Peyer's patch (tissue), 4 donors: ENCODE measurements around the gene POR.

Experiments used
- POLR2A ChIP-seq, 2 donors: fragments of 450-650 bp; IDR thresholded peaks; one replicate each; pipeline ENCODE4 v1.5.1; 2017; ENCODE audit warnings: antibody characterized with exemption in 2 of 2, mild to moderate bottlenecking in 2 of 2, moderate library complexity in 2 of 2
- TF ChIP-seq, protein P1 (sequence below), 6 experiments: fragments of 450-650 bp in 4 of 6; fragments of 200-600 bp in 2 of 6; sonication (generic) in 1 of 6; IDR thresholded peaks; one replicate each; pipeline ENCODE4 v1.5.1; 2017 to 2019; ENCODE audit warnings: antibody characterized with exemption in 6 of 6, mild to moderate bottlenecking in 3 of 6, moderate library complexity in 1 of 6

DNA sequence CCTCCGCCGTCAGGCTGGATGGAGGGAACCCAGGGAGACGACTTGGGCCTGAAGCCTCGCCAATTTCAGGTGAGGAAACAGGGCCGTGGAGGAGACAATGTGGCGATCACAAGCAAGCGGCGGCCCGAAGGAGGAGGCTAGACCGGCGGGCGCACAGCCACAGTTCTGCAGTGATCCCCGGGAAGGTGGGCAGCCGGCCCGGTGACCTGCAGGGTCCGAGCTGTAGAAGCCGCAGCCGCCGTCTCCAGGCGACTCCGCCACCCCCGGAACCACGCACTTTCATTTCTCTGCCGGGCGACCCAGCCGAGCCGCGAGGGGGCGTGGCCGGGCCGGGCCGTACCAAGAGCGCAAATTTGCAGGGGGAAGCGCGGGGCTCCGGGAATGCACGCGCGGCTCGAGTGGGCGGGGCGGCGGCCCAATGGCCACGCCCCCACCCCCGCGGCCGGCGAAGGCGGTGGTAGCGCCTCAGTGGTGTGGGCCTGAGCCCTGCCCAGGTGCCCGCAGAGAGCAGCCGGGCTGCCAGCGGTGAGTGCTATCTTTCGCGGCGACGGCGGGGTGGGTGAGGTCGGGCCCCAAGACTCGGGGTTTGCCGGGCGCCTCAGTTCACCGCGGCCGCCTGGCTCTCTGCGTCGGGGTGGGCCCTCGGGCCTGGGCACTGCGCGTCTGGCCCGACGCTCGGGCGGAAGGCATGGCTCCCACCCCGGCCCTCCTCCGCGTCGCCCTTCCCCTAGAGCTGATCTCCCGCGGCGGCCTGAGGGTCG, at the start of gene POR:
- TF ChIP-seq, protein P1, sequence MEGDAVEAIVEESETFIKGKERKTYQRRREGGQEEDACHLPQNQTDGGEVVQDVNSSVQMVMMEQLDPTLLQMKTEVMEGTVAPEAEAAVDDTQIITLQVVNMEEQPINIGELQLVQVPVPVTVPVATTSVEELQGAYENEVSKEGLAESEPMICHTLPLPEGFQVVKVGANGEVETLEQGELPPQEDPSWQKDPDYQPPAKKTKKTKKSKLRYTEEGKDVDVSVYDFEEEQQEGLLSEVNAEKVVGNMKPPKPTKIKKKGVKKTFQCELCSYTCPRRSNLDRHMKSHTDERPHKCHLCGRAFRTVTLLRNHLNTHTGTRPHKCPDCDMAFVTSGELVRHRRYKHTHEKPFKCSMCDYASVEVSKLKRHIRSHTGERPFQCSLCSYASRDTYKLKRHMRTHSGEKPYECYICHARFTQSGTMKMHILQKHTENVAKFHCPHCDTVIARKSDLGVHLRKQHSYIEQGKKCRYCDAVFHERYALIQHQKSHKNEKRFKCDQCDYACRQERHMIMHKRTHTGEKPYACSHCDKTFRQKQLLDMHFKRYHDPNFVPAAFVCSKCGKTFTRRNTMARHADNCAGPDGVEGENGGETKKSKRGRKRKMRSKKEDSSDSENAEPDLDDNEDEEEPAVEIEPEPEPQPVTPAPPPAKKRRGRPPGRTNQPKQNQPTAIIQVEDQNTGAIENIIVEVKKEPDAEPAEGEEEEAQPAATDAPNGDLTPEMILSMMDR (IDR thresholded peaks at IDR 0.05), result peak in 5 of 6 experiments; percentile 13 to 35 (median 27)
- TF ChIP-seq POLR2A (IDR thresholded peaks at IDR 0.05), result peak; percentile 99 to 100
